GM12878 (cell line): Measurements from ENCODE around the gene NKX6-1. TPM values are rescaled to one million over a fixed set of nuclear protein-coding genes. Genes with fewer than 3 reads are reported as not detected.

Experiments
- ATAC-seq: fragments of 200-7000 bp; cut with Tn5 transposase; 3 replicates; pipeline ENCODE4 v1.9.1; 2020; ENCODE audit warnings: mild to moderate bottlenecking, moderate library complexity
- BruUV-seq: library from RNA; stranded (reverse); fragments of 400-500 nt; replicated peaks from 2 replicates; lab custom pipeline; 2021; lab: Mats Ljungman, UMichigan
- CTCF ChIA-PET: fragments of 300-600 bp; sonication (Branson Sonifier 250); formaldehyde crosslinking; extraction: SDS; loops from one replicate; lab custom pipeline; 2021; ENCODE audit warnings: inconsistent platforms; lab: Yijun Ruan, JAX
- POLR2A ChIA-PET: fragments of 350-600 bp; formaldehyde crosslinking; extraction: SDS; loops from one replicate; lab custom pipeline; 2021; ENCODE audit warnings: inconsistent platforms; lab: Charles Lee
- RAD21 ChIA-PET: fragments of 300-600 bp; sonication (Branson Sonifier 250); formaldehyde crosslinking; loops from one replicate; lab custom pipeline; 2023; ENCODE audit warnings: antibody characterized with exemption; ENCODE audit not compliant: unreplicated experiment; lab: Charles Lee
- SMC1A ChIA-PET: fragments of 300-600 bp; sonication (Branson Sonifier 250); formaldehyde crosslinking; loops from one replicate; lab custom pipeline; 2023; ENCODE audit not compliant: unreplicated experiment, uncharacterized antibody; lab: Charles Lee
- DNase-seq: peaks from one replicate; pipeline ENCODE4 v3.0.0-alpha.2; 2011; ENCODE audit warnings: low read depth, low spot score
- FAIRE-seq: peaks from 3 replicates; lab custom pipeline; 2011; peaks lifted over from hg19 to GRCh38; lab: Jason Lieb, UNC
- H2AFZ ChIP-seq: 2 replicates; pipeline ENCODE4 v1.6.0; 2011; ENCODE audit warnings: low read depth, low read length, control low read depth; ENCODE audit not compliant: control insufficient read depth
- H3K27ac ChIP-seq: 2 replicates; pipeline ENCODE4 v1.5.1; 2011; ENCODE audit warnings: control low read depth; ENCODE audit not compliant: control insufficient read depth, insufficient read depth
- H3K27me3 ChIP-seq, 2 experiments: replicated peaks in 1 of 2; 2 replicates each; pipeline versions ENCODE4 v1.6.0 to v1.6.1; 2011; ENCODE audit warnings: low read length in 1 of 2; ENCODE audit not compliant: control insufficient read depth in 2 of 2, insufficient read depth in 2 of 2
- H3K36me3 ChIP-seq, 2 experiments: 2 replicates each; pipeline ENCODE4 v1.5.1; 2011; ENCODE audit warnings: low read length in 1 of 2; ENCODE audit not compliant: control insufficient read depth in 2 of 2, insufficient read depth in 2 of 2
- H3K4me1 ChIP-seq: 2 replicates; pipeline ENCODE4 v1.6.1; 2011; ENCODE audit warnings: mild to moderate bottlenecking, low read length, moderate library complexity, mixed read lengths; ENCODE audit not compliant: control insufficient read depth, insufficient read depth
- H3K4me2 ChIP-seq: 2 replicates; pipeline ENCODE4 v1.6.0; 2011; ENCODE audit warnings: control low read depth; ENCODE audit not compliant: control insufficient read depth, insufficient read depth
- H3K4me3 ChIP-seq: fragments of 200-600 bp; sonication (generic); 2 replicates; pipeline ENCODE4 v1.5.1; 2016
- H3K79me2 ChIP-seq: 2 replicates; pipeline ENCODE4 v1.6.0; 2011; ENCODE audit warnings: low read length; ENCODE audit not compliant: control insufficient read depth, insufficient read depth
- H3K9ac ChIP-seq: 2 replicates; pipeline ENCODE4 v1.8.0; 2011; ENCODE audit warnings: low read length, control low read depth, mixed read lengths; ENCODE audit not compliant: control insufficient read depth, insufficient read depth
- H3K9me3 ChIP-seq: replicated peaks from 3 replicates; pipeline ENCODE4 v1.5.1; 2011; ENCODE audit warnings: mild to moderate bottlenecking, low read length; ENCODE audit not compliant: control insufficient read depth, insufficient read depth
- H4K20me1 ChIP-seq: 2 replicates; pipeline ENCODE4 v1.6.0; 2011; ENCODE audit not compliant: control insufficient read depth, insufficient read depth
- FOS ChIP-seq: IDR thresholded peaks from 3 replicates; pipeline ENCODE4 v1.6.1; 2011; ENCODE audit warnings: borderline replicate concordance; ENCODE audit not compliant: insufficient read length; ENCODE audit errors: extremely low read depth
- MTA3 ChIP-seq: IDR thresholded peaks from 2 replicates; pipeline ENCODE4 v1.6.1; 2012; ENCODE audit warnings: low read length, inconsistent platforms, borderline replicate concordance
- TCF3 ChIP-seq: IDR thresholded peaks from 2 replicates; pipeline ENCODE4 v1.6.1; 2012; ENCODE audit warnings: low read depth, mild to moderate bottlenecking, low read length, borderline replicate concordance; ENCODE audit not compliant: insufficient read depth
- ZNF384 ChIP-seq: IDR thresholded peaks from 2 replicates; pipeline ENCODE4 v1.6.1; 2012; ENCODE audit warnings: low read depth, mild to moderate bottlenecking, low read length, improper control_type of control experiment, borderline replicate concordance
- WGBS: methylation state at CpG from one replicate; pipeline ENCODE4 v1.1.6; 2016; ENCODE audit warnings: low lambda C conversion rate; ENCODE audit not compliant: insufficient replicate concordance, insufficient coverage; ENCODE audit errors: missing lambda C conversion rate; 5-methylcytosine and 5-hydroxymethylcytosine counted together
- in situ Hi-C: fragments of 300-500 bp; cut with MboI; formaldehyde crosslinking; loops from 9 replicates; pipeline ENCODE4 v1.14.3; 2018; ENCODE audit warnings: mixed read lengths
- intact Hi-C: fragments of 100-400 bp; cut with micrococcal nuclease; formaldehyde crosslinking; loops from one replicate; pipeline ENCODE4 v1.14.2; 2022; ENCODE audit not compliant: unreplicated experiment
- polyA plus RNA-seq, 11 experiments: library from polyadenylated mRNA; depleted of rRNA in 4 of 11; unstranded in 6 of 11; stranded (reverse) in 5 of 11; fragments of >200 nt; fragmentation: Nextera tagmentation in 4 of 11; fragmentation: Illumina TruSeq in 1 of 11; extraction: Ambion mirVana in 4 of 11; extraction: Trizol in 1 of 11; gene quantifications; 1 replicate in 1 of 11; 2 replicates in 10 of 11; pipeline versions ENCODE4 v1.2.1 to v1.2.3, GENCODE V29; 2011 to 2016; ENCODE audit warnings: inconsistent platforms in 2 of 11, missing spikeins in 2 of 11, low read depth in 1 of 11
- total RNA-seq, 4 experiments: library from RNA; depleted of rRNA in 3 of 4; stranded (reverse); fragments of >200 nt in 3 of 4; fragmentation: Illumina TruSeq in 1 of 4; extraction: Trizol in 1 of 4; gene quantifications; 2 replicates each; pipeline versions ENCODE4 v1.2.1 to v1.2.3, GENCODE V29; 2013 to 2021
- TF ChIP-seq, protein P1 (sequence below): fragments of 450-650 bp; IDR thresholded peaks from 2 replicates; pipeline ENCODE4 v1.6.1; 2018; ENCODE audit warnings: borderline replicate concordance, mild to moderate bottlenecking; ENCODE audit not compliant: partially characterized antibody
- TF ChIP-seq, protein P2 (sequence below): IDR thresholded peaks from 2 replicates; pipeline ENCODE4 v1.6.1; 2012; ENCODE audit warnings: mild to moderate bottlenecking, low read depth, low read length

NKX6-1 gene
- total and polyA plus RNA-seq, 10 of the 15 experiments (the other 5 are each of a cell fraction or from before 2014, with no cell fraction given), result not detected

DNA sequence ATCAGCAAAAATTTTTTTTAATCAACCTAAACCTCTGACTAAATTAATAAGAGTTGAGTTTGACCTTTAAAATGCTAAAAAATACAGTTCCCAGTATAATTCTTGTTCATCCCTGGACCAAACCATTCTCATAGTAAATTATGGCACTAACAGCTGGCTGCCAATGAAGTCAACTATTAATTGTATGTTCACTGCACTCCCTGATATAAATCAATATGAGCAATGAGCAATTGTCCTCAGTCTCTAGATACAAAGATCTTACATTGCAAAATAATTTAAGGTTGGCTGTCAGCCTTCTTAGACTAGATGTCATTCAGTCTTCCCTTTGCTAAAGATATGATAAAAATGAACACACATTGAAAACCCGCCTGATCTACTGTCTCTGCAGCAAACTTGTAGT, 39.3 kb downstream of the NKX6-1 start:
- H3K9ac ChIP-seq, result no peak overlapping the region
- 5% methylated on average over 1 of the region's 1 CpG for WGBS
- no peaks in the 10 kb centered on the region for H3K4me1 ChIP-seq
- intact Hi-C loops, result no loop called here
- H3K27ac ChIP-seq, result no peak overlapping the region
- no TSS peak for BruUV-seq
- no peak overlapping the region for H3K4me2 ChIP-seq
- TF ChIP-seq TCF3, result no peak
- TF ChIP-seq ZNF384, result no peak
- no peak for TF ChIP-seq FOS
- TF ChIP-seq, all 136 proteins: peak for 0
- no peaks in the 10 kb centered on the region for H3K36me3 ChIP-seq
- DNase-seq (no peak), FAIRE-seq (no peak), ATAC-seq (no peak)
- no peaks in the 10 kb centered on the region for H4K20me1 ChIP-seq
- ChIA-PET RAD21 (no interaction called here), POLR2A (no interaction called here), CTCF (no interaction called here), SMC1A (no interaction called here)
- no peaks in the 10 kb centered on the region for H3K9me3 ChIP-seq
- no peak overlapping the region for H2AFZ ChIP-seq
- in situ Hi-C loops, result no loop called here
- H3K4me3 ChIP-seq, result no peak overlapping the region
- no peaks in the 10 kb centered on the region for H3K79me2 ChIP-seq
- no peaks in the 10 kb centered on the region for H3K27me3 ChIP-seq

DNA sequence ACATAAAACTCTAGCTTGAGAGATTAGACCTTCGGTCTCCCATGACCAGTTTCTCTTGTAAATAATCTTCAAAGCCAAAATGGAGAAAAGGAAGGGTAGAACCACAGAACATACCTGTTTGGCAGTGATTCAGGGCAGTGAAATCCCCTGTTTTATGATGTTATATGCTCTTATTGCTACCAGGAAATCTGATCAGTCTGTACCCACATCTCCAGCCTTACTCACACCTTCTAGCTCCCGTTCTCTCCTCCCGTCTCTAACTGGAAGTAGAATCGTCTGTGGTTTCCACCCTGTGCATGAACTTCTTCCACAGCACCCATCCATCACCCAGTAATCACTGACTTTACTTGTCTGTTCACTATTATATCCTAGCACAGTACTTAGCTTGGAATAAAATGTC, 42.9 kb downstream of the NKX6-1 start:
- ChIA-PET POLR2A (no interaction called here), SMC1A (no interaction called here), CTCF (interaction anchor here (0.6 kb wide), 1 partner anchor 197 kb away, joined by 4 read pairs; no protein-coding TSS in a partner anchor), RAD21 (no interaction called here)
- H3K4me3 ChIP-seq, result no peak overlapping the region
- in situ Hi-C loops, result no loop called here
- FAIRE-seq (no peak), DNase-seq (no peak), ATAC-seq (no peak)
- BruUV-seq, result no TSS peak
- H3K9me3 ChIP-seq, result no peaks in the 10 kb centered on the region
- no peaks in the 10 kb centered on the region for H3K79me2 ChIP-seq
- WGBS, result 28% methylated on average over 4 of the region's 4 CpGs
- H4K20me1 ChIP-seq, result no peaks in the 10 kb centered on the region
- no peak overlapping the region for H2AFZ ChIP-seq
- no peaks in the 10 kb centered on the region for H3K36me3 ChIP-seq
- no peaks in the 10 kb centered on the region for H3K4me1 ChIP-seq
- no peak overlapping the region for H3K4me2 ChIP-seq
- no peak overlapping the region for H3K27ac ChIP-seq
- H3K27me3 ChIP-seq, result no peaks in the 10 kb centered on the region
- intact Hi-C loops, result no loop called here
- H3K9ac ChIP-seq, result no peak overlapping the region
- TF ChIP-seq, protein P1, sequence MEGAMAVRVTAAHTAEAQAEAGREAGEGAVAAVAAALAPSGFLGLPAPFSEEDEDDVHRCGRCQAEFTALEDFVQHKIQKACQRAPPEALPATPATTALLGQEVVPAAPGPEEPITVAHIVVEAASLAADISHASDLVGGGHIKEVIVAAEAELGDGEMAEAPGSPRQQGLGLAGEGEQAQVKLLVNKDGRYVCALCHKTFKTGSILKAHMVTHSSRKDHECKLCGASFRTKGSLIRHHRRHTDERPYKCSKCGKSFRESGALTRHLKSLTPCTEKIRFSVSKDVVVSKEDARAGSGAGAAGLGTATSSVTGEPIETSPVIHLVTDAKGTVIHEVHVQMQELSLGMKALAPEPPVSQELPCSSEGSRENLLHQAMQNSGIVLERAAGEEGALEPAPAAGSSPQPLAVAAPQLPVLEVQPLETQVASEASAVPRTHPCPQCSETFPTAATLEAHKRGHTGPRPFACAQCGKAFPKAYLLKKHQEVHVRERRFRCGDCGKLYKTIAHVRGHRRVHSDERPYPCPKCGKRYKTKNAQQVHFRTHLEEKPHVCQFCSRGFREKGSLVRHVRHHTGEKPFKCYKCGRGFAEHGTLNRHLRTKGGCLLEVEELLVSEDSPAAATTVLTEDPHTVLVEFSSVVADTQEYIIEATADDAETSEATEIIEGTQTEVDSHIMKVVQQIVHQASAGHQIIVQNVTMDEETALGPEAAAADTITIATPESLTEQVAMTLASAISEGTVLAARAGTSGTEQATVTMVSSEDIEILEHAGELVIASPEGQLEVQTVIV, result no peak
- TF ChIP-seq MTA3, result no peak
- TF ChIP-seq, protein P2, sequence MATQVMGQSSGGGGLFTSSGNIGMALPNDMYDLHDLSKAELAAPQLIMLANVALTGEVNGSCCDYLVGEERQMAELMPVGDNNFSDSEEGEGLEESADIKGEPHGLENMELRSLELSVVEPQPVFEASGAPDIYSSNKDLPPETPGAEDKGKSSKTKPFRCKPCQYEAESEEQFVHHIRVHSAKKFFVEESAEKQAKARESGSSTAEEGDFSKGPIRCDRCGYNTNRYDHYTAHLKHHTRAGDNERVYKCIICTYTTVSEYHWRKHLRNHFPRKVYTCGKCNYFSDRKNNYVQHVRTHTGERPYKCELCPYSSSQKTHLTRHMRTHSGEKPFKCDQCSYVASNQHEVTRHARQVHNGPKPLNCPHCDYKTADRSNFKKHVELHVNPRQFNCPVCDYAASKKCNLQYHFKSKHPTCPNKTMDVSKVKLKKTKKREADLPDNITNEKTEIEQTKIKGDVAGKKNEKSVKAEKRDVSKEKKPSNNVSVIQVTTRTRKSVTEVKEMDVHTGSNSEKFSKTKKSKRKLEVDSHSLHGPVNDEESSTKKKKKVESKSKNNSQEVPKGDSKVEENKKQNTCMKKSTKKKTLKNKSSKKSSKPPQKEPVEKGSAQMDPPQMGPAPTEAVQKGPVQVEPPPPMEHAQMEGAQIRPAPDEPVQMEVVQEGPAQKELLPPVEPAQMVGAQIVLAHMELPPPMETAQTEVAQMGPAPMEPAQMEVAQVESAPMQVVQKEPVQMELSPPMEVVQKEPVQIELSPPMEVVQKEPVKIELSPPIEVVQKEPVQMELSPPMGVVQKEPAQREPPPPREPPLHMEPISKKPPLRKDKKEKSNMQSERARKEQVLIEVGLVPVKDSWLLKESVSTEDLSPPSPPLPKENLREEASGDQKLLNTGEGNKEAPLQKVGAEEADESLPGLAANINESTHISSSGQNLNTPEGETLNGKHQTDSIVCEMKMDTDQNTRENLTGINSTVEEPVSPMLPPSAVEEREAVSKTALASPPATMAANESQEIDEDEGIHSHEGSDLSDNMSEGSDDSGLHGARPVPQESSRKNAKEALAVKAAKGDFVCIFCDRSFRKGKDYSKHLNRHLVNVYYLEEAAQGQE, result no peak
